Measurements from ENCODE around the gene RBM17. TPM values are rescaled to one million over a fixed set of nuclear protein-coding genes. Genes with fewer than 3 reads are reported as not detected.
A peak's percentile ranks its signal among the peaks of the same experiment; 100 is the strongest.

Gene RBM17
- total RNA-seq, 1 experiment from 2014 or later, result 65.4 TPM

- peaks cover 3% of the 10 kb centered on the region; the same call in 1 of the 2 replicates for H3K27me3 ChIP-seq (ENCODE audit: control insufficient read depth, insufficient read depth, low read length)
- ChIA-PET CTCF (interaction anchor here (0.6 kb wide), 2 partner anchors 266 to 710 kb away, joined by 4 to 5 read pairs; no protein-coding TSS in a partner anchor), POLR2A (no interaction called here)
- H3K27ac ChIP-seq (ENCODE audit: low read length), result peak overlapping the region; percentile 83
- intact Hi-C loops (cut with micrococcal nuclease; ENCODE audit: unreplicated experiment), result no loop called here
- in situ Hi-C loops (cut with HindIII; ENCODE audit: low pct_unique_long_range_greater_than_20kb, low sequenced_read_pairs), result no loop called here
- peaks cover 4% of the 10 kb centered on the region for H3K36me3 ChIP-seq (ENCODE audit: control insufficient read depth, insufficient read depth, low read length)
- TF ChIP-seq TCF7L2 (IDR thresholded peaks at IDR 0.05; ENCODE audit: low read depth, low read length), result no peak
- no peak for TF ChIP-seq REST (IDR thresholded peaks at IDR 0.05; ENCODE audit: insufficient read depth in 1 of 2, low read depth in 2 of 2, low read length in 1 of 2)
- TF ChIP-seq SIN3A (IDR thresholded peaks at IDR 0.05; ENCODE audit: borderline replicate concordance, insufficient read depth, low read depth, low read length), result no peak
- TF ChIP-seq CTCF (IDR thresholded peaks at IDR 0.05), result no peak
- no peak for TF ChIP-seq POLR2AphosphoS5 (IDR thresholded peaks at IDR 0.05; ENCODE audit: low read depth, low read length)
- BruUV-seq (replicated peaks), result no TSS peak
- H3K4me1 ChIP-seq (ENCODE audit: control insufficient read depth, insufficient read depth, low read length), result peaks cover 16% of the 10 kb centered on the region
- peak; percentile 43; the same call in 1 of the 2 replicates for ATAC-seq
- DNase-seq (ENCODE audit: low read depth, low spot score), result no peak
- peak overlapping the region; percentile 80 to 93 for H3K4me3 ChIP-seq (ENCODE audit: low read depth in 2 of 2, low read length in 2 of 2)
- no peaks in the 10 kb centered on the region for H3K9me3 ChIP-seq (ENCODE audit: control insufficient read depth, insufficient read depth, low read depth, low read length)
These were observed 743 bp downstream of the RBM17 start for GRCh38 chr10:6089334-6090219.

- no peak overlapping the region for H3K4me3 ChIP-seq (ENCODE audit: low read depth in 2 of 2, low read length in 2 of 2)
- no TSS peak for BruUV-seq (replicated peaks)
- ChIA-PET CTCF (no interaction called here), POLR2A (no interaction called here)
- no peaks in the 10 kb centered on the region for H3K9me3 ChIP-seq (ENCODE audit: control insufficient read depth, insufficient read depth, low read depth, low read length)
- ATAC-seq (no peak), DNase-seq (ENCODE audit: low read depth, low spot score) (no peak)
- TF ChIP-seq CTCF (IDR thresholded peaks at IDR 0.05) (no peak), POLR2AphosphoS5 (IDR thresholded peaks at IDR 0.05; ENCODE audit: low read depth, low read length) (no peak), REST (IDR thresholded peaks at IDR 0.05; ENCODE audit: insufficient read depth in 1 of 2, low read depth in 2 of 2, low read length in 1 of 2) (no peak)
- in situ Hi-C loops (cut with HindIII; ENCODE audit: low pct_unique_long_range_greater_than_20kb, low sequenced_read_pairs), result no loop called here
- peaks cover 4% of the 10 kb centered on the region for H3K36me3 ChIP-seq (ENCODE audit: control insufficient read depth, insufficient read depth, low read length)
- intact Hi-C loops (cut with micrococcal nuclease; ENCODE audit: unreplicated experiment), result no loop called here
- peaks cover 15% of the 10 kb centered on the region for H3K4me1 ChIP-seq (ENCODE audit: control insufficient read depth, insufficient read depth, low read length)
- no peak overlapping the region for H3K27ac ChIP-seq (ENCODE audit: low read length)
- peaks cover 3% of the 10 kb centered on the region; the same call in 1 of the 2 replicates for H3K27me3 ChIP-seq (ENCODE audit: control insufficient read depth, insufficient read depth, low read length)
These were observed 2.8 kb downstream of the RBM17 start for GRCh38 chr10:6091630-6092029.

Measured in Panc1 (cell line).